ENCODE results near the gene C2orf68.

C2orf68 gene

GRCh38 chr2:85588645-85589044 is 23.2 kb downstream of the C2orf68 start:
- Mint-ChIP-seq H3K27ac (no peak overlapping the region), H3K9me3 (no peaks in the 10 kb centered on the region), H3K27me3 (no peaks in the 10 kb centered on the region), H3K4me3 (no peak overlapping the region), H3K36me3 (no peaks in the 10 kb centered on the region), H3K4me1 (peaks cover 18% of the 10 kb centered on the region)
- DNase-seq (ENCODE audit: low spot score in 2 of 2) (no peak), ATAC-seq (ENCODE audit: low read depth) (no peak)

- ATAC-seq (ENCODE audit: low read depth): no peak
- no peaks in the 10 kb centered on the region for H3K27me3 Mint-ChIP-seq
- no peak overlapping the region for H3K4me3 Mint-ChIP-seq
- peaks cover 2% of the 10 kb centered on the region for H3K36me3 Mint-ChIP-seq
- peaks cover 18% of the 10 kb centered on the region for H3K4me1 Mint-ChIP-seq
- DNase-seq (ENCODE audit: low spot score in 2 of 2): no peak
- no peak overlapping the region for H3K27ac Mint-ChIP-seq
- H3K9me3 Mint-ChIP-seq: no peaks in the 10 kb centered on the region
Observed at GRCh38 chr2:85588236-85588635, 23.6 kb downstream of the C2orf68 start.

GRCh38 chr2:85585781-85586105 is 26.1 kb downstream of the C2orf68 start:
- H3K27ac Mint-ChIP-seq: no peak overlapping the region
- peaks cover 18% of the 10 kb centered on the region for H3K4me1 Mint-ChIP-seq
- DNase-seq (ENCODE audit: low spot score in 2 of 2): no peak
- no peak for ATAC-seq (ENCODE audit: low read depth)
- H3K36me3 Mint-ChIP-seq: peaks cover 14% of the 10 kb centered on the region
- no peaks in the 10 kb centered on the region for H3K9me3 Mint-ChIP-seq
- H3K27me3 Mint-ChIP-seq: no peaks in the 10 kb centered on the region
- peak overlapping the region; percentile 27 for H3K4me3 Mint-ChIP-seq

DNA sequence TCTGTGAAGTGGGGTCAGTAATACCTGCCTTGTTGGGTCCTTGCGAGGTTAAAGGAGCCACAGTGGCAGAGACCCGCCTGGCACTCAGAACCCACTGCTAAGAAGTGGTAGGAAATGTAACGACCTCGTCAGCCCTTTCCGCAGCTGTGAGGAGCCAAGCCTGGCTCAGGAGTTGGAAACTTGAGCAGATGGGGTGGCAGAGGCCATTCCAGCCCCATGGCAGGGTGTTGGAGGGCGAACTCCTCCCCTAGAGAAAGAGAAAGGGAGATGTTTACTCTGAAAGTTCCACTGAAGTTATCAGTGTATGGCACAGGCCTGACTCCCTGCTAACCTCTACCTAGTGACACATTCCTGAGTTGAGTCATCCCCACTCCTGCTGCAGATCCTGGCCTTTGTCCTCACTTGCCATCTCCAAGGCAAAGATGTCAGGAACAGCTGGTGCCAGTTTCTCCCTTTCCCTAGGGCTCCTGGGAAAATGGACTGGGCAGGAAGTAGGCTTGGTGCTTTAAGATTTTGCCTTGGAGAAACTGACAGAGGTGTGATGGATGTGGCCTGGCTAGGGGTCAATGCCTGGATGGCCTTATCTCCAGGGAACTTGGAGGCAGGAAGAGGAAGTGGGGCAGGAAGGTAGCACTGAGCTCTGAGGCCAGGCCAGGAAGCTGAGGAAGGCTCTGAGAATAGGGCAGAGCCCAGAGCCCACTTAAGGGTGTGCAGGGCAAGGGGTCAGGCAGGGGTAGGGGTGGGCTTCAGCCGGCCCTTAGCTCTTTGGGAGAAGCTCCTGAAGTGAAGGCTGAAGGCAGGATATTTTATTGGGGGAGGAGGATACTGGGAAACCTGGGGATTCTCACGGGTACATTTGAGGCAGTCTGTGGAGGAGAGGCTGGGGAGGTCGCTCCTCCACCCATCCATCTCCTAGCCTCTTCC is 26.7 kb downstream of the C2orf68 start:
- no peaks in the 10 kb centered on the region for H3K27me3 Mint-ChIP-seq
- H3K36me3 Mint-ChIP-seq: peaks cover 16% of the 10 kb centered on the region
- peaks cover 20% of the 10 kb centered on the region for H3K4me1 Mint-ChIP-seq
- DNase-seq (ENCODE audit: low spot score in 2 of 2) (no peak), ATAC-seq (ENCODE audit: low read depth) (peak; percentile 48)
- H3K27ac Mint-ChIP-seq: no peak overlapping the region
- peak overlapping the region; percentile 78 for H3K4me3 Mint-ChIP-seq
- H3K9me3 Mint-ChIP-seq: no peaks in the 10 kb centered on the region

DNA sequence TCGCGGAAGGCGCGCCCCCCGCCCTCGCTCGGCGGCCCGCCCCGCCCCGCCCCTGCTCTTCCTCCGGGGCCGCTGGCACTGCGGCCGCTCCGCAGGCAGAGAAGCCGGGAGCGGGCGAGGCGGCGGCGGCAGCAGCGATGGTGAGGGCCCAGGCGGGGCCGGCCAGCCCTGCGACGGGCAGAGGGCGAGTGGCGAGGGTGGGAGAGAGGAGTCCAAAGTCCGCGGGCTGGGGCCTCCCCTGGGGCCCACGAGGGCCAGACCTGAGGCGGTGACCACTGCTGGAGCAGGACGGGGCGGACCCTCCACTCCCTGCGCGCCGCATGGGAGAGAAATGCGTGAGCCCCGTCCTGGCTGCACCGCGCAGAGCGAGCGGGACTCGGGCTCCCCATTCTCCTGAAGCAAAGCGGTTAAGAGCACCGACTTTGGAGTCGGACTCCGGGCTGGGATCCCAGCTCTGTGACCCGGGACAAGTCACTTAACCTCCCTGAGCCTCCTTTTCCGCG is 27.5 kb downstream of the C2orf68 start, which contains the start of gene VAMP5:
TSS of gene VAMP5 (plus strand) at position 78 of the 503 bp plus-strand sequence. CDS start at position 138, 60 bp downstream.
- H3K27me3 Mint-ChIP-seq: no peaks in the 10 kb centered on the region
- H3K4me3 Mint-ChIP-seq: peak within 1 kb of the TSS; percentile 80
- no peaks in the 10 kb centered on the region for H3K9me3 Mint-ChIP-seq
- H3K27ac Mint-ChIP-seq: no peak within 1 kb of the TSS
- H3K4me1 Mint-ChIP-seq: peaks cover 23% of the 10 kb centered on the region
- peaks cover 18% of the 10 kb centered on the region for H3K36me3 Mint-ChIP-seq
- no peak for DNase-seq (ENCODE audit: low spot score in 2 of 2)
- peak; percentile 64 for ATAC-seq (ENCODE audit: low read depth)

DNA sequence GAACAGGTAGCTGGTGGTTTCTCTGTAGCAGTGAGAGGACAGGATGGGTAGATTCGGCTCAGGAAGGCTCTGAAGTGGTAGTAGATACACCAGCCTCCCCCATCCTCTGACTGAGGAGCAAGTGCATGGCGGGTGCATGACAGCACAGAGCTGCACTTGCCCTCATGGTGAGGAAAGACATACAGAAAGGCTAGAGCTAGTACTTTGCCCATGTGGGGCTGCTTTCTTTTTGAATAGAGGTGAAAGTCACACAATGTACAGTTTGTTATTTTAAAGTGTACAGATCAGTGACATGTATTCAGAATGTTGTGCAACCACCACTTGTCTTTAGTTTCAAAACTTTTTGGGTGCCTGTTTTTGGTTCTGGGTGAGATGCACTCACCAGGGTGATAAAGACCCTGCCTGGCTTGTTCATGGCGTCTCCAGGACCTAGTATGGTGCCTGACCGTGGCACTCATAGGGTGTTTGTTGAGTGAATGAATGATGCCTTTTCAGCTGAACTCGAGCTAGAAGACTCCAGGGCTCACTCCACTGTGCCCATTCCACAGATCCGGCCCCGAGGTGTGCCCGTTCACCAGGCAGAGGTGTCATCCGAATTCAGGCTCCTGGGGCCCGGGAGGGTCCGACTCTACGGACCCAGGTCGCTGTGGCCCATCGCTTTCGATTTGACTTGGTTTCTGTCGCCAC is 28.1 kb downstream of the C2orf68 start:
- Mint-ChIP-seq H3K27me3 (no peaks in the 10 kb centered on the region), H3K27ac (no peak overlapping the region), H3K4me1 (peaks cover 28% of the 10 kb centered on the region), H3K36me3 (peaks cover 18% of the 10 kb centered on the region), H3K9me3 (no peaks in the 10 kb centered on the region), H3K4me3 (peak overlapping the region; percentile 80)
- ATAC-seq (ENCODE audit: low read depth): no peak
- peak in 1 of 2 donors; percentile 25 for DNase-seq (ENCODE audit: low spot score in 2 of 2)

GRCh38 chr2:85582492-85582891 is 29.4 kb downstream of the C2orf68 start:
- ATAC-seq (ENCODE audit: low read depth) (no peak), DNase-seq (ENCODE audit: low spot score in 2 of 2) (no peak)
- Mint-ChIP-seq H3K4me1 (peaks cover 27% of the 10 kb centered on the region), H3K4me3 (no peak overlapping the region), H3K36me3 (peaks cover 18% of the 10 kb centered on the region), H3K9me3 (no peaks in the 10 kb centered on the region), H3K27ac (no peak overlapping the region), H3K27me3 (no peaks in the 10 kb centered on the region)

- DNase-seq (ENCODE audit: low spot score in 2 of 2) (no peak), ATAC-seq (ENCODE audit: low read depth) (no peak)
- H3K27me3 Mint-ChIP-seq: no peaks in the 10 kb centered on the region
- H3K27ac Mint-ChIP-seq: no peak overlapping the region
- H3K9me3 Mint-ChIP-seq: no peaks in the 10 kb centered on the region
- H3K4me1 Mint-ChIP-seq: peaks cover 24% of the 10 kb centered on the region
- no peak overlapping the region for H3K4me3 Mint-ChIP-seq
- peaks cover 18% of the 10 kb centered on the region for H3K36me3 Mint-ChIP-seq
Observed at GRCh38 chr2:85580206-85580605, 31.7 kb downstream of the C2orf68 start.

GRCh38 chr2:85579266-85579935 is 32.5 kb downstream of the C2orf68 start:
- Mint-ChIP-seq H3K27ac (no peak overlapping the region), H3K4me3 (peak overlapping the region; percentile 96), H3K27me3 (no peaks in the 10 kb centered on the region), H3K36me3 (peaks cover 18% of the 10 kb centered on the region), H3K4me1 (peaks cover 19% of the 10 kb centered on the region), H3K9me3 (no peaks in the 10 kb centered on the region)
- no peak for DNase-seq (ENCODE audit: low spot score in 2 of 2)
- ATAC-seq (ENCODE audit: low read depth): no peak

DNA sequence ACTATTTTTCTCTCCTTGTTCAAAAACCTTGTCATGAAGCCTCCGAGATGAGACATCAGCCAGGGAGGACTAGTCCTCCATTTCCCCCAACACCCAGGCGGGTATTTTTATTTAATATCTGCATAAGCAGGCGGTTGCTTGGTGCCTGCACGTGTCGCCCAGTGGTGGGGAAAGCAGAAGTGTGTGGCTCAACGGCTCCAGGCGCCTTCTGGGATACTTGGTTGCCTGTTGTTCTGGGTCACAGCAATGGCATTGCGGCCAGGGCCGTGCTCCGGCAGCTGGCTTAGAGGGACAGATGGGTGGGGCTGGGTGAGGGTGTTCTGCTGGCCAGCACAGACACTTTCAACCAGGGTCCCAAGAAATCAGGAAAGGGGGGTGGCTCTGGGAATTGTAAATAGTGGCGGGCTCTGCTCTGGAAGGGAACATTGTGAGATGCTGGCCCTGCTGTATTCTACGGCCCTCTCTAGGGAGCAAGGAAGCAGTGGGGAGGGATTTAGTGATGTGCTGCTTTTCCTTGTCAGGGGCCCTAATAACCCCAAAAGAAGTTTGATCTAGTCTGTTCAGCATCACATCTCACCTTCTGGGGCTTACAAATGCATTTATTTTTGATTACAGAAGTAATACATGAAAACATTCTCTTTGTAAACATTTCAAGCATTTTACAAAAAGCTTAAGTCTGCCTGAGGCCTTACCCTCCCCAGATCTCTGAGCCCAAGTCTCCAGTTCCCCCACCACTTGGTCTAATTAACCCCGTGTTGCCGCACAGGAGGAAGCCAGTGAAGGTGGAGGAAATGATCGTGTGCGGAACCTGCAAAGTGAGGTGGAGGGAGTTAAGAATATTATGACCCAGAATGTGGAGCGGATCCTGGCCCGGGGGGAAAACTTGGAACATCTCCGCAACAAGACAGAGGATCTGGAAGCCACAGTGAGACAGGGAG is 33.4 kb downstream of the C2orf68 start:
- Mint-ChIP-seq H3K27ac (peak overlapping the region; percentile 93), H3K36me3 (peaks cover 17% of the 10 kb centered on the region), H3K27me3 (no peaks in the 10 kb centered on the region), H3K9me3 (no peaks in the 10 kb centered on the region), H3K4me3 (peak overlapping the region; percentile 96), H3K4me1 (peaks cover 19% of the 10 kb centered on the region)
- ATAC-seq (ENCODE audit: low read depth) (peak; percentile 91), DNase-seq (ENCODE audit: low spot score in 2 of 2) (peak; percentile 39 to 50)

DNA sequence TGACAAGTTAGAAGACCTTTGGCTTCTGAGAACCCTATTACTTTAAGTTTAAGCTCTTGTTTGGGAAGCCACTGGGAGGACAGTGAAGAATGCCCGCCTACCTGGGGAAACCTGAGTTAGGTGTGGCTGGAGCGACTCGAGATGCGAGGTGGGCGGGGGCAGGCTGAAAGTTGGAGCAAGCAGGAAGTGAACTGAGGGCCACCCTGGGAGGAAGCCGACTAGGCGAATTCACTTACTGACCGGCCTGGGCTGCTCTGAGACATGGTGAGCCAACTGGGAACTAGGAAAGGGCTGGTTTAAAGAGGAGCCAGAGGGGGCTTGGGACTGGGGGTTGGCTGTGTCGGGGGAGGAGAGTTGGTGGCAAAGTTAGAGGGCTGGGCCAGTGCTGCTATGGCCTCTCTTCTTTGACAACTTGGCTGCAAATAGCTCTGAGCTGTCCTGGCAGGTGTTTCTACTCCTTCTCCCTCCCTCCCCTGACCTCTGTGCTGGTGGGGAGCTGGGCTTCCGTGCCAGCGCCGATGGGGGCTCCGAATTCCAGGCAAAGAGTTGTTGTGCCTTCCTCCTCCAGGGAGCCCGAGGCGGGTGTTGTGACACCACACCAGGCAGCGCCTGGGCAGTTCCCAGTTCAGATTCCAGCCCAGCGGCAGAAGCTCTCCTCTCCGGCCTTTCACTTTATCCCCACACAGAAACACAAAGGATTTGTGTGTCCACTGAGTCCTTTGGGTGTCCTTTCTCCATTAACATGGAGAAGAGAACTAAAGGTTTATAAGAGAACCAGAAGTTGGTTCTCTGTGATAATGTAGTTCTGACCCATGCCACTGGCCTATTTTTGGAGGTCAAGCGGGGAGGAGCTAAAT is 34.3 kb downstream of the C2orf68 start, which contains the start of gene VAMP8:
TSS of gene VAMP8 (plus strand) at position 201 of the 857 bp plus-strand sequence. CDS start at position 262, 61 bp downstream.
- Mint-ChIP-seq H3K36me3 (peaks cover 15% of the 10 kb centered on the region), H3K4me3 (peak within 1 kb of the TSS; percentile 96), H3K9me3 (no peaks in the 10 kb centered on the region), H3K4me1 (peaks cover 19% of the 10 kb centered on the region), H3K27ac (peak within 1 kb of the TSS; percentile 93), H3K27me3 (no peaks in the 10 kb centered on the region)
- DNase-seq (ENCODE audit: low spot score in 2 of 2) (peak; percentile 31 to 46), ATAC-seq (ENCODE audit: low read depth) (peak; percentile 62)

DNA sequence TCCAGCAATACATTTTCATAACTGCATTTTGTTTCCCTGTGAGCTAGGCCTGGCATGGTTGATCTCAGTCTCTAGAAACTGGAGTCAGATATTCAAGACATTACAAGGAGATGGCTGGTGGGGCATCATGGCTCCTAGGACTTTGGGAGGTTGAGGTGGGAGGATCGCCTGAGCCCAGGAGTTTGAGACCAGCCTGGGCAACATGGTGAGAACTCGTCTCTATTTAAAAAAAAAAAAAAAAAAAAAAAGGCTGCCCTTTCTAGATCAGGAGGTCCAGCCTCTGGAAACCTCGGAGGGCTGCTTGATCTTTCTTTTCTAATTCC is 34.8 kb downstream of the C2orf68 start:
- peaks cover 11% of the 10 kb centered on the region for H3K36me3 Mint-ChIP-seq
- no peaks in the 10 kb centered on the region for H3K9me3 Mint-ChIP-seq
- peak overlapping the region; percentile 93 for H3K27ac Mint-ChIP-seq
- DNase-seq (ENCODE audit: low spot score in 2 of 2): no peak
- no peaks in the 10 kb centered on the region for H3K27me3 Mint-ChIP-seq
- ATAC-seq (ENCODE audit: low read depth): no peak
- H3K4me1 Mint-ChIP-seq: peaks cover 19% of the 10 kb centered on the region
- H3K4me3 Mint-ChIP-seq: peak overlapping the region; percentile 96

Data from memory B cell (primary cell).